Cardiac septum (tissue), 1 donor: Measurements from ENCODE around the gene NBEAL1. TPM values are rescaled to one million over a fixed set of nuclear protein-coding genes. Genes with fewer than 3 reads are reported as not detected.
"Not testable (repeated sequence)": the region's sequence is repeated elsewhere in the genome, so short reads cannot be mapped to it uniquely, and the experiment has no call there.

Source experiments
- DNase-seq: peaks from one replicate; pipeline ENCODE4 v3.0.0-alpha.2; 2020; ENCODE audit warnings: low spot score
- intact Hi-C: fragments of 100-400 bp; cut with DNase I; formaldehyde crosslinking; loops from one replicate; pipeline ENCODE4 v1.14.0; 2022
- total RNA-seq: library from RNA; stranded (reverse); fragmentation: NEBNext Ultra II Directional; extraction: Animal tissue kit (Norgen Biotek cat#: 25700); gene quantifications from one replicate; pipeline ENCODE4 v1.2.1, GENCODE V29; 2021
- donor health status: DM: no; HTN: no; CAD: no.

NBEAL1 gene
- total RNA-seq, 1 donor from 2014 or later, result 28.7 TPM

GRCh38 chr2:203102357-203102756, 87.7 kb downstream of the NBEAL1 start:
- DNase-seq, intact Hi-C loops: not testable (repeated sequence)

DNA sequence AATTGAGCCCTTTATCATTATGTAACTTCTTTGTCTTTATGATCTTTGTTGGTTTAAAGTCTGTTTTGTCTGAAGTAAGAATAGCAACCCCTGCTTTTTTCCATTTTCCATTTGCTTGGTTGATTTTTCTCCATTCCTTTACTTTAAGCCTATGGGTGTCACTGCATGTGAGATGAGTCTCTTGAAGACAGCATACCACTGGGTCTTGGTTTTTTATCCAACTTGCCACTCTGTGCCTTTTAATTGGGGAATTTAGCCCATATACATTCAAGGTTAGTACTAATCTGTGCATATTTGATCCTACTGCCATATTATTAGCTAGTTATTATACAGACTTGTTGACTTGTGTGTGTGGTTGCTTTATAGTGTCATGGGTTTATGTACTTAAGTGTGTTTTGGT, 89.6 kb downstream of the NBEAL1 start:
- intact Hi-C loops, result no loop called here
- DNase-seq, result no peak

GRCh38 chr2:203105996-203106395, 91.3 kb downstream of the NBEAL1 start:
- intact Hi-C loops, result no loop called here
- DNase-seq, result no peak

- intact Hi-C loops, result not testable (repeated sequence)
These were observed 95.8 kb downstream of the NBEAL1 start for GRCh38 chr2:203110496-203110895.

DNA sequence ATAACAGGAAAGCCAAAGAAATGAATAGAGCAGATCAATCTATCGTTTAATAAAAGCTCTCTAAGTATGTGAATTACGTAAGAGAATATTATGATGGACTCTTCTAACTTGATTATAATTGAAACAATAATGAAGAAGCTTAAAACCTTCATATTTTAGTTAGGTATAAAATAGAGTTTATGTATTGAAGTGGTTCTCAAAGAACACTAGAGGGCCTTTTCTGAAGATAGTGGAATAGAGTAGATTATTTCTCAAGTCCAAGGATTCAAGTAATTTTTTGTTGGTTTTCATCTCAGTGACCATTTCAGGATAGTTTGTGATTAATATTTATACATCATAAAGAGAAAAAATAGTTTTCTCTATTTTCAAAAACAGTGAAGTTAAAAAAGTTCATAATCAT, 97.7 kb downstream of the NBEAL1 start:
- intact Hi-C loops, result no loop called here
- DNase-seq, result no peak

More at GRCh38 chr2:203110496-203110895, 95.8 kb downstream of the NBEAL1 start:
- not testable (repeated sequence) for DNase-seq

DNA sequence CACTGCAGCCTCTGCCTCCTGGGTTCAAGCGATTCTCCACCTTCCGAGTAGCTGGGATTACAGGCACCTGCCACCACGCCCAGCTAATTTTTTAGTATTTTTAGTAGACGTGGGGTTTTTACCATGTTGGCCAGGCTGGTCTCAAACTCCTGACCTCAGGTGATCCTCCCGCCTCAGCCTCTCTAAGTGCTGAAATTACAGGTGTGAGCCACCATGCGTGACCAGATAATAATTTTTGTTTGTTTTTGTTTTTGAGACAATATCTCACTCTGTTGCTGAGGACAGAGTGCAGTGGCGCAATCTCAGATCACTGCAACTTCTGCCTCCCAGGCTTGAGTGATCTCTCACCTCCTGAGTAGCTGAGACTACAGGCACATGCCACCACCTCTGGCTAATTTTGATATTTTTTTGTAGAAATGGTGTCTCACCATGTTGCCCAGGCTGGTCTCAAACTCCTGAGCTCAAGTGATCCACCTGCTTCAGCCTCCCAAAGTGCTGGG, 100.6 kb downstream of the NBEAL1 start:
- intact Hi-C loops, DNase-seq: not testable (repeated sequence)

DNA sequence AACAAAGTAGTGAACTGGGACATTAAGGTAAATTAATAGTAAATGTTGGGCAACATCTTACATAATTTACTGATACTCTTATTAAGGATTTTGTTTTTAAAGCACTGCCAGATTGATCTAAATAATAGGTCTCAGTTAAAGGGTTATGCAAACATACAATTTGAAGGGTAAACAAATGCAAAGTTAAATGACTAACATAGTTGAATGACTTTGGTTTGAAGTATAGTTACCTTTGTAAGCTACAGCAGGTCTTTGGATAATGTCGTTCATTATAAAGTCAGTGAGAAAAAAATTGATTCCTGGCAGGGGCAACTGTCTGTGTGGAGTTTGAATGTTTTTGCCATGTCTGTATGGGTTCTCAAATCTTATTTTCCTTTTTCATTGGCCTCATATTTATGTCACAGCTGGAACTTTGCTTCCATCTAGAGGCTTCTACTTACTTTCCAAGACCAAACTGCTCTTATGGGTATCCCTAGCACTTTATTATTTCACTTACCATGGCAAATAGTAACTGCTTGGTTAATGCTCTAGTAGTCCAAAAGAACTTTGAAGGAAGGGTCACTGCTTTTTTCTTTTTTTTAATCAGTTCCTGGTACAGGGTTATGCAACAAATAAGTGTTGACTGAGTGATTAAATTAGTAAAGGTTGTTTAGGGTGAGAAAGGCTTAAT, 107.8 kb downstream of the NBEAL1 start:
- intact Hi-C loops, result no loop called here
- DNase-seq, result no peak

DNA sequence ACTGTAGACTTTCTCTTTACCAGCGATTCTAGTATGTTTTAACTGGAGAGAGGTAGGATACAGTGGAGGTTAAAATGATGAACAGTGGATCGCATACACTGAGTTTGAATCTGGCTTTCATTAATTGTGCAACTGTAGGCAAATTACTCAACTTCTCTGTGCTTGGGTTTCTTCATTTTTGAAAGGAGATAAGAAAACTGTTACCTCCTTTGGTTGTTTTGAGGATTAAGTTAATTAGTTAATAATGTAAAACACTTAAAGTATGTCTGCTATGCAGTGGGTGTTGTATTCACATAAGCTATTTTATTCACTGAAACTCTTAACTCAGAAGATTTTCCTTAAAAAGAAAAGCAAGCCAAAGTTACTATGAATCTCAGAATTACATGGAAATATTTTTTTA, 112.3 kb downstream of the NBEAL1 start:
- intact Hi-C loops, result no loop called here
- no peak for DNase-seq

DNA sequence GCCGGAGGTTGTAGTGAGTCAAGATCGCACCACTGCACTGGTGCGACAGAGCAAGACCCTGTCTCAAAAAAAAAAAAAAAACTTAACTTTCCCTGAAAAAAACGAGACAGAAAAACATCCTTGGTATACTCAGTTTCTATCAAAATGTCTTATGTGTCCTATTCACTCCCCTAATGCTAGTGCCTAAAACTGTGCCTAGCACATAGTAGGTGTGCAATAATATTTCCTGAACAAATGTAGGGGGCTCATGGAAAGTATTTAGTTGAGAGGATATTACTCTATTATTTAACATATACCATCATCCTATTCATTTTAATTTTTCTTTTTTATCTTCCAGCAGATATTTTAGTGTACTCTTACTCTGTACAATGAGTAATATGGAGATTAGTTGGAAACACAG, 120.4 kb downstream of the NBEAL1 start:
- intact Hi-C loops, result no loop called here

DNA sequence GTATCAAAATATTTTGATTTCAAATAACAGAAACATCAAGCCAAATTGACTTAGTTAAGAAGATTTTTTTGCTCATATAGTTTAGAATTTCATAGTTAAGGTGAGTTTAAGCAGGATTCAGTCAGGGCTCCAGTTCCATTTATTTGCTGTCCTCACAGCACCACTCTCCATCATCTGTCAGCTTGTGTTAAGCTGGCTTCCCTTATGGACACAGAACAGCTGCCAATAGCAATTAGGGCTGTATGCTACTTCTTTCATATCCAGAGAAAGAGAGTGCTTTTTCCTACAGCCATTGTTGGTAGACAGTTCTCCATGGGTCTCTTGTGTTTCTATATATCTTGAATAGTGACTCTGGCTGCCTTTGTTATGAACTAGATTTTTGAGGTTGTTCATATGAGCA, 128.7 kb downstream of the NBEAL1 start:
- intact Hi-C loops, result no loop called here

More for the DNA sequence above, 120.4 kb downstream of the NBEAL1 start:
- no peak for DNase-seq

DNA sequence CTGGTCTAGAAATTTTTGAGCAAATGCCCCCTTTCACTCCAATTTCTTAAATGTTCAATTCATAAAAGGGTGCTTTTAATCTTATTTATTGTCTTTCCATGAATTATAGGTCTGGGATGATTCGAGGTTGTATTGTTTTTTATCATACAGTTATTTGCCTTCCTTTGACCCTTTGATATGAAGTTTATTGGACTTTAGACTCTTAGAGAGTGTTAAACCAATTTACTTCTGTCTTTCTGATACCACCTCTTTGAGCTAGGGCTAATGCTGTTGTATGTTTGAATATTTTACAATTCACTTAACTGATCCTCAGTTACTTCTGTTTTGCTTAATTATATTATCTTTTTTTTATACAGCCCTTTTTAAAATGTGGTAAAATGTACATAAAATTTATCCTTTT, 134.5 kb downstream of the NBEAL1 start:
- DNase-seq, result no peak
- intact Hi-C loops, result no loop called here

More for the DNA sequence above, 128.7 kb downstream of the NBEAL1 start:
- no peak for DNase-seq

- intact Hi-C loops, result no loop called here
- DNase-seq, result no peak
These were observed 140.7 kb downstream of the NBEAL1 start for GRCh38 chr2:203155406-203155805.

GRCh38 chr2:203162722-203163121, 148.0 kb downstream of the NBEAL1 start:
- DNase-seq, intact Hi-C loops: not testable (repeated sequence)

- DNase-seq, result no peak
- intact Hi-C loops, result no loop called here
These were observed 149.7 kb downstream of the NBEAL1 start for GRCh38 chr2:203164311-203164935.

GRCh38 chr2:203167751-203168150, 153.1 kb downstream of the NBEAL1 start:
- no peak for DNase-seq
- intact Hi-C loops, result no loop called here

DNA sequence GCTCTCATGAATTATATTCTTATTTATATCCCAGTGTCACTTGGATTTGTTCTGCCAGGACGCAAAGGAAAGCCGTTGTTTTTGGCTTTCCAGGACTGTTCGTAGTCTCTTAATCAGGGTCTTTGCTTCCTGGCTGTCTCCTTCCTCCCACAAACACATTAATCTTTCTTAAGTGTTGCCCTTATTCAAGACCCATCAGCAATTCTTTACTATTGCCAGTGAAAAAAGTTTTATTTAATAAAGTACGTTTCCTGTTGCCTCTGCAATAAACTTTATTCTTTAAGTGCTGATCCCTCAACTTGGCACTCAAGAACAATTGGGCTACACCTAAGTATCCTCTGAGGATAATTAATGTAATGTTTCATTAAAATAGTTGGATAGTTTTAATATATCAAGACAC, 155.8 kb downstream of the NBEAL1 start:
- DNase-seq, result no peak
- intact Hi-C loops, result no loop called here

GRCh38 chr2:203175371-203175770, 160.7 kb downstream of the NBEAL1 start:
- intact Hi-C loops, result no loop called here
- no peak for DNase-seq

DNA sequence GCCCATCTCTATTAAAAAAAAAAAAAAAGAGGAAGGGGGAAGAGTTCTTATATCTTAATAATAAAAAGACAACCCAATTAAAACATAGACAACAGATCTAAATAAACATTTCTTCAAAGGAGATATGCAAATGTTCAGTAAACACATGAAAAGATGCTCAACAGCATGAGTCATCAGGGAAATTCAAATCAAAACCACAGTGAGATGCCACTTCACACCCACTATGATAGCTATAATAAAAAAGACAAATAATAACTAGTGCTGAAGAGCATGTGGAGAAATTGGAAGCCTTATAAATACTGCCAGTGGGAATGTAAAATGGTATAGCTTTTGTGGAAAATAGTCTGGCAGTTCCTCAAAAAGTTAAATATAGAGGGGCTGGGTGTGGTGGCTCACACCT, 162.7 kb downstream of the NBEAL1 start:
- intact Hi-C loops, result no loop called here
- no peak for DNase-seq

GRCh38 chr2:203185864-203186263, 171.2 kb downstream of the NBEAL1 start:
- DNase-seq, result no peak
- intact Hi-C loops, result no loop called here

DNA sequence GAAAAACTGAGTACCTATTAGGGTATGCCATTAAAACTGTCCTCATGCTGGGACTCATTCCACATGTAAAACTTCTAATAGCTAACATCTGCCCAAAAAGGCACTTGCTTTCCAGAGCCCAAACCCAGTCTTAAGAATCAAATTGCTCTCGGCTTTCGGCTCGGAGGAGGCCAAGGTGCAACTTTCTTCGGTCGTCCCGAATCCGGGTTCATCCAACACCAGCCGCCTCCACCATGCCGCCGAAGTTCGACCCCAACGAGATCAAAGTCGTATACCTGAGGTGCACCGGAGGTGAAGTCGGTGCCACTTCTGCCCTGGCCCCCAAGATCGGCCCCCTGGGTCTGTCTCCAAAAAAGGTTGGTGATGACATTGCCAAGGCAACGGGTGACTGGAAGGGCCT, 175.9 kb downstream of the NBEAL1 start:
- intact Hi-C loops, DNase-seq: not testable (repeated sequence)

DNA sequence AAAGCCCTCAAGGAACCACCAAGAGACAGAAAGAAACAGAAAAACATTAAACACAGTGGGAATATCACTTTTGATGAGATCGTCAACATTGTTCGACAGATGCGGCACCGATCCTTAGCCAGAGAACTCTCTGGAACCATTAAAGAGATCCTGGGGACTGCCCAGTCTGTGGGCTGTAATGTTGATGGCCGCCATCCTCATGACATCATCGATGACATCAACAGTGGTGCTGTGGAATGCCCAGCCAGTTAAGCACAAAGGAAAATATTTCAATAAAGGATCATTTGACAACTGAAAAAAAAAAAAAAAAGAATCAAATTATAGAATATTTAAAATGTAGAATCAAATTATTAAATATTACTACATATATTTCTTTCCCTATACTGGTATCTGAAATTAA, 176.4 kb downstream of the NBEAL1 start:
- DNase-seq, intact Hi-C loops: not testable (repeated sequence)
